MCF 10A (cell line): Measurements from ENCODE around the gene LAS1L. TPM values are rescaled to one million over a fixed set of nuclear protein-coding genes. Genes with fewer than 3 reads are reported as not detected.
A peak's percentile ranks its signal among the peaks of the same experiment; 100 is the strongest.
"Not testable (repeated sequence)": the region's sequence is repeated elsewhere in the genome, so short reads cannot be mapped to it uniquely, and the experiment has no call there.

ENCODE experiments used
- BruUV-seq: library from RNA; stranded (reverse); fragments of 400-500 nt; replicated peaks from 2 replicates; lab custom pipeline; 2021; lab: Mats Ljungman, UMichigan
- CTCF ChIA-PET: fragments of 300-600 bp; sonication (Branson Sonifier 250); formaldehyde crosslinking; extraction: SDS; loops from one replicate; lab custom pipeline; 2021; ENCODE audit warnings: antibody characterized with exemption, inconsistent platforms; lab: Yijun Ruan, JAX
- POLR2A ChIA-PET: fragments of 300-600, 350-650 bp; sonication (Branson Sonifier 250); formaldehyde crosslinking; extraction: SDS; loops from one replicate; lab custom pipeline; 2020; ENCODE audit warnings: antibody characterized with exemption, inconsistent platforms; lab: Yijun Ruan, JAX
- DNase-seq: peaks from one replicate; pipeline ENCODE4 v3.0.0-alpha.2; 2018; ENCODE audit not compliant: unreplicated experiment
- H3K27ac Mint-ChIP-seq: one replicate; pipeline ENCODE4 v1.8.0; 2022; ENCODE audit warnings: mild to moderate bottlenecking, low read depth, mixed read lengths; ENCODE audit not compliant: unreplicated experiment
- H3K27me3 Mint-ChIP-seq: one replicate; pipeline ENCODE4 v1.8.0; 2022; ENCODE audit warnings: mixed read lengths; ENCODE audit not compliant: insufficient read depth, unreplicated experiment
- H3K36me3 Mint-ChIP-seq: one replicate; pipeline ENCODE4 v1.8.0; 2022; ENCODE audit warnings: mild to moderate bottlenecking, moderate library complexity, mixed read lengths; ENCODE audit not compliant: insufficient read depth, unreplicated experiment
- H3K4me1 Mint-ChIP-seq: one replicate; pipeline ENCODE4 v1.8.0; 2022; ENCODE audit warnings: mixed read lengths; ENCODE audit not compliant: insufficient read depth, unreplicated experiment
- H3K4me3 Mint-ChIP-seq: one replicate; pipeline ENCODE4 v1.8.0; 2022; ENCODE audit warnings: mild to moderate bottlenecking, moderate library complexity, mixed read lengths; ENCODE audit not compliant: unreplicated experiment
- H3K9me3 Mint-ChIP-seq: one replicate; pipeline ENCODE4 v1.8.0; 2022; ENCODE audit warnings: mixed read lengths; ENCODE audit not compliant: unreplicated experiment
- CTCF ChIP-seq: fragments of 200-600 bp; IDR thresholded peaks from one replicate; pipeline ENCODE4 v1.8.0; 2022; ENCODE audit warnings: antibody characterized with exemption, mild to moderate bottlenecking; ENCODE audit not compliant: unreplicated experiment
- intact Hi-C: fragments of 100-400 bp; cut with micrococcal nuclease; formaldehyde crosslinking; loops from 2 replicates; pipeline ENCODE4 v1.14.1; 2022
- total RNA-seq: library from RNA; stranded (reverse); gene quantifications from 2 replicates; pipeline ENCODE4 v1.2.3, GENCODE V29; 2022

LAS1L gene
- total RNA-seq, 1 experiment from 2014 or later, result 49.8 TPM

GRCh38 chrX:65488495-65488894 is 46.1 kb downstream of the LAS1L start:
- intact Hi-C loops, result no loop called here
- ChIA-PET POLR2A (no interaction called here), CTCF (no interaction called here)
- no peak for TF ChIP-seq CTCF
- peak; percentile 3 for DNase-seq
- no TSS peak for BruUV-seq
- H3K4me3 Mint-ChIP-seq, result no peak overlapping the region
- no peak overlapping the region for H3K27ac Mint-ChIP-seq
- no peaks in the 10 kb centered on the region for H3K4me1 Mint-ChIP-seq
- no peaks in the 10 kb centered on the region for H3K27me3 Mint-ChIP-seq
- no peaks in the 10 kb centered on the region for H3K9me3 Mint-ChIP-seq
- H3K36me3 Mint-ChIP-seq, result no peaks in the 10 kb centered on the region

DNA sequence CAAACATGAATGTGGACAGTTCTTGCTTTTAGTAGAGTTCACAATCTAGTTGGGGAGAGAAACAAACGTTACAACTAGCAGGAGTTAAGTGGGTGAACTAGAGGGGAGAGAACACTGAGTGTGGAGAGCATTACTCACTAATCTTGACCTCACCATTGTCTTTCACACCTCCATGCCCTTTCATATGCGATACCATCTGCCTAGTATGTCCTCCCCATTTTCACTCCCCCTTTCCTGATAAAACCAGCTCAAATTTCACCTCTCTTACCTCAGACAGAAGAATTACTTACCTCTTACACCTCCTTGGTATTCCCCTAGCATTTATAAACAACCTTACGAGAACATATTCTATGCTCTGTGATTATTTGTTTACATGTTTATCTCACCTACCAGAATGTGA is 53.6 kb downstream of the LAS1L start:
- no peaks in the 10 kb centered on the region for H3K36me3 Mint-ChIP-seq
- no peaks in the 10 kb centered on the region for H3K9me3 Mint-ChIP-seq
- TF ChIP-seq CTCF, result no peak
- no TSS peak for BruUV-seq
- H3K27me3 Mint-ChIP-seq, result no peaks in the 10 kb centered on the region
- intact Hi-C loops, result no loop called here
- no peak for DNase-seq
- H3K27ac Mint-ChIP-seq, result no peak overlapping the region
- ChIA-PET CTCF (interaction anchor here (0.5 to 1.6 kb wide), 2 partner anchors 47 to 1248 kb away, joined by 3 to 5 read pairs; no protein-coding TSS in a partner anchor), POLR2A (no interaction called here)
- H3K4me3 Mint-ChIP-seq, result no peak overlapping the region
- H3K4me1 Mint-ChIP-seq, result no peaks in the 10 kb centered on the region

DNA sequence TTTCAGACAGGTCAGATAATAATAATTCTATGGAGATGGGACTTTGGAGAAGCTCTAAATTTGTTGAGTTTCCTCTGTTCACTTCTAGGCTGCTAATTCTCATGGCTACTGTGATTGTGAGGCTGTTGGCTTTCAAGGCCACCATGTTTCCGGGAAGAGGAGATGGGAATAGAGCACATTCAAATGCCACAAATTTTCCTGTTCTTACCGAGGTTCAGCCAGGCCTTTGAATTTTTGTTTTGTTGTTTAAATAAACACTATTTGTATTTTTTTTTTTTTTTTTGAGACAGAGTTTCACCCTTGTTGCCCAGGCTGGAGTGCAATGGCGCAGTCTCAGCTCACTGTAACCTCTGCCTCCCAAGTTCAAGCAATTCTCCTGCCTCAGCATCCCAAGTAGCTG is 55.5 kb downstream of the LAS1L start:
- intact Hi-C loops, result not testable (repeated sequence)

GRCh38 chrX:65476564-65476963 is 58.0 kb downstream of the LAS1L start:
- no peak overlapping the region for H3K4me3 Mint-ChIP-seq
- POLR2A ChIA-PET, result no interaction called here
- CTCF ChIA-PET, result no interaction called here
- H3K27ac Mint-ChIP-seq, result no peak overlapping the region
- no peaks in the 10 kb centered on the region for H3K27me3 Mint-ChIP-seq
- H3K36me3 Mint-ChIP-seq, result no peaks in the 10 kb centered on the region
- DNase-seq, result no peak
- intact Hi-C loops, result no loop called here
- no TSS peak for BruUV-seq
- TF ChIP-seq CTCF, result no peak
- H3K9me3 Mint-ChIP-seq, result peaks cover 8% of the 10 kb centered on the region
- H3K4me1 Mint-ChIP-seq, result no peaks in the 10 kb centered on the region

More for the DNA sequence above, 55.5 kb downstream of the LAS1L start:
- H3K9me3 Mint-ChIP-seq, DNase-seq, H3K4me3 Mint-ChIP-seq, H3K27ac Mint-ChIP-seq, H3K27me3 Mint-ChIP-seq, POLR2A ChIA-PET, H3K36me3 Mint-ChIP-seq, H3K4me1 Mint-ChIP-seq, BruUV-seq: not testable (repeated sequence)
- CTCF ChIA-PET, result interaction anchor here (0.7 kb wide), 1 partner anchor 1327 kb away, joined by 3 read pairs; no protein-coding TSS in a partner anchor

- POLR2A ChIA-PET, result no interaction called here
- H3K9me3 Mint-ChIP-seq, result peaks cover 4% of the 10 kb centered on the region
- no peak overlapping the region for H3K4me3 Mint-ChIP-seq
- intact Hi-C loops, result no loop called here
- H3K4me1 Mint-ChIP-seq, result no peaks in the 10 kb centered on the region
- BruUV-seq, result no TSS peak
- DNase-seq, result no peak
- TF ChIP-seq CTCF, result no peak
- H3K27me3 Mint-ChIP-seq, result no peaks in the 10 kb centered on the region
- CTCF ChIA-PET, result interaction anchor here (0.5 to 1.0 kb wide), 3 partner anchors 12 to 1533 kb away, joined by 3 to 4 read pairs (median 4); no protein-coding TSS in a partner anchor
- no peak overlapping the region for H3K27ac Mint-ChIP-seq
- H3K36me3 Mint-ChIP-seq, result no peaks in the 10 kb centered on the region
Measured at GRCh38 chrX:65463550-65463949, 71.0 kb downstream of the LAS1L start.
